Gastroesophageal sphincter (tissue), 4 donors: ENCODE data around the gene RASAL3. TPM values are rescaled to one million over a fixed set of nuclear protein-coding genes. Genes with fewer than 3 reads are reported as not detected.

ENCODE experiments used
- ATAC-seq: fragments of 150-250 bp; one replicate; pipeline ENCODE4 v1.9.1; 2016; ENCODE audit warnings: mild to moderate bottlenecking, moderate library complexity
- H3K27ac ChIP-seq, 4 donors: fragments of 200-600 bp; sonication (generic) in 3 of 4; 1 replicate in 3 of 4; 2 replicates in 1 of 4; pipeline ENCODE4 v1.5.1; 2016 to 2019
- H3K27me3 ChIP-seq: fragments of 200-600 bp; sonication (generic); one replicate; pipeline ENCODE4 v1.5.1; 2019
- H3K36me3 ChIP-seq, 2 donors: fragments of 200-600 bp; sonication (generic); one replicate each; pipeline ENCODE4 v1.5.1; 2019; ENCODE audit warnings: control low read depth in 1 of 2
- H3K4me1 ChIP-seq, 3 donors: fragments of 200-600 bp; sonication (generic); 1 replicate in 2 of 3; 2 replicates in 1 of 3; pipeline ENCODE4 v1.5.1; 2016 to 2019; ENCODE audit warnings: control low read depth in 2 of 3
- H3K4me3 ChIP-seq, 2 donors: fragments of 200-600 bp; sonication (generic); one replicate each; pipeline ENCODE4 v1.5.1; 2019; ENCODE audit warnings: mild to moderate bottlenecking in 1 of 2, moderate library complexity in 1 of 2
- H3K9me3 ChIP-seq, 3 donors: fragments of 200-600 bp; sonication (generic); one replicate each; pipeline ENCODE4 v1.5.1; 2017 to 2019; ENCODE audit warnings: control low read depth in 2 of 3
- EP300 ChIP-seq: sonication (generic); formaldehyde crosslinking; IDR thresholded peaks from one replicate; pipeline ENCODE4 v1.6.1; 2017; ENCODE audit warnings: antibody characterized with exemption, mild to moderate bottlenecking
- POLR2A ChIP-seq, 2 donors: fragments of 450-650 bp; IDR thresholded peaks; one replicate each; pipeline ENCODE4 v1.6.1; 2017; ENCODE audit warnings: antibody characterized with exemption in 2 of 2, mild to moderate bottlenecking in 2 of 2, moderate library complexity in 1 of 2
- POLR2AphosphoS5 ChIP-seq: sonication (generic); formaldehyde crosslinking; IDR thresholded peaks from one replicate; pipeline ENCODE4 v1.6.1; 2017; ENCODE audit warnings: antibody characterized with exemption
- WGBS, 2 donors: methylation state at CpG; one replicate each; pipeline ENCODE4 v1.1.5; 2018; ENCODE audit warnings: low coverage in 1 of 2; 5-methylcytosine and 5-hydroxymethylcytosine counted together
- total RNA-seq, 4 donors: library from RNA; depleted of rRNA; stranded (reverse); fragments of >200 nt; gene quantifications; one replicate each; pipeline ENCODE4 v1.1.0, GENCODE V29; 2016
- TF ChIP-seq, protein P1 (sequence below), 4 experiments: fragments of 200-600 bp in 2 of 4; fragments of 450-650 bp in 2 of 4; sonication (generic) in 1 of 4; IDR thresholded peaks; one replicate each; pipeline ENCODE4 v1.5.1; 2017 to 2019; ENCODE audit warnings: antibody characterized with exemption in 4 of 4, mild to moderate bottlenecking in 2 of 4, moderate library complexity in 2 of 4

The RASAL3 gene
- total RNA-seq, 4 donors from 2014 or later: 1.3 to 3.1 (median 2.1) TPM

- Histone ChIP-seq H3K27me3 (peaks cover 43% of the 10 kb centered on the region), H3K9me3 (no peaks in the 10 kb centered on the region), H3K36me3 (no peaks in the 10 kb centered on the region), H3K4me1 (peaks cover 0 to 52% (median 17%) of the 10 kb centered on the region in 3 donors), H3K27ac (peak overlapping the region in 3 of 4 donors; percentile 76 to 93 (median 89)), H3K4me3 (peak overlapping the region; percentile 34 to 60)
- 0 to 28% methylated on average over 2 of the region's 44 CpGs for WGBS, 2 donors
- ATAC-seq: peak; percentile 16
- TF ChIP-seq POLR2A (IDR thresholded peaks at IDR 0.05) (no peak), EP300 (no peak), POLR2AphosphoS5 (no peak)
- TF ChIP-seq, protein P1, sequence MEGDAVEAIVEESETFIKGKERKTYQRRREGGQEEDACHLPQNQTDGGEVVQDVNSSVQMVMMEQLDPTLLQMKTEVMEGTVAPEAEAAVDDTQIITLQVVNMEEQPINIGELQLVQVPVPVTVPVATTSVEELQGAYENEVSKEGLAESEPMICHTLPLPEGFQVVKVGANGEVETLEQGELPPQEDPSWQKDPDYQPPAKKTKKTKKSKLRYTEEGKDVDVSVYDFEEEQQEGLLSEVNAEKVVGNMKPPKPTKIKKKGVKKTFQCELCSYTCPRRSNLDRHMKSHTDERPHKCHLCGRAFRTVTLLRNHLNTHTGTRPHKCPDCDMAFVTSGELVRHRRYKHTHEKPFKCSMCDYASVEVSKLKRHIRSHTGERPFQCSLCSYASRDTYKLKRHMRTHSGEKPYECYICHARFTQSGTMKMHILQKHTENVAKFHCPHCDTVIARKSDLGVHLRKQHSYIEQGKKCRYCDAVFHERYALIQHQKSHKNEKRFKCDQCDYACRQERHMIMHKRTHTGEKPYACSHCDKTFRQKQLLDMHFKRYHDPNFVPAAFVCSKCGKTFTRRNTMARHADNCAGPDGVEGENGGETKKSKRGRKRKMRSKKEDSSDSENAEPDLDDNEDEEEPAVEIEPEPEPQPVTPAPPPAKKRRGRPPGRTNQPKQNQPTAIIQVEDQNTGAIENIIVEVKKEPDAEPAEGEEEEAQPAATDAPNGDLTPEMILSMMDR (IDR thresholded peaks at IDR 0.05): peak in 3 of 4 experiments; percentile 54 to 60 (median 57)
These were observed 11.2 kb downstream of the RASAL3 start for GRCh38 chr19:15453091-15453578.

- TF ChIP-seq POLR2AphosphoS5 (peak; percentile 55), POLR2A (IDR thresholded peaks at IDR 0.05) (peak; percentile 31 to 51), EP300 (no peak)
- 0 to 19% methylated on average over 3 to 4 of the region's 37 CpGs for WGBS, 2 donors
- ATAC-seq: peak; percentile 76
- H3K4me1 ChIP-seq: peaks cover 0 to 47% (median 13%) of the 10 kb centered on the region in 3 donors
- peak overlapping the region; percentile 34 to 60 for H3K4me3 ChIP-seq
- peaks cover 0 to 7% of the 10 kb centered on the region in 2 donors for H3K36me3 ChIP-seq
- H3K9me3 ChIP-seq: no peaks in the 10 kb centered on the region
- peak overlapping the region in 3 of 4 donors; percentile 76 to 93 (median 89) for H3K27ac ChIP-seq
- H3K27me3 ChIP-seq: peaks cover 35% of the 10 kb centered on the region
These were observed 12.0 kb downstream of the RASAL3 start for GRCh38 chr19:15452111-15453047.

DNA sequence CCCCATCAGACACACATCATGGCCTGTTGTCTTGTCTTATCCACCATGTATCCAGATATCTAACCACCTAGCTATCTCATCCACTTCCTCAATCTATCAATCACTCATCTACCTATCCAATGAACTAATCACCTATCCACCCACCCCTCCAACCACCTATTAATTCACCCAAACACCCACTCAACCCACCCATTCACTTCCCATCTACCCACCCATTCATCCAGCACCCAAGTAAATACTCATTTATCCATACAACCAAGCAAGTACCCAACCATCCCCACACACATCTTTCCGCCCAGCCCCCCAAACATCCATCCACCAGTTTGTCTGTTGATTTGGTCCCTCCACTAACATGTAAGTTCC, 13.8 kb downstream of the RASAL3 start:
- peaks cover 16% of the 10 kb centered on the region for H3K27me3 ChIP-seq
- H3K4me1 ChIP-seq: peaks cover 0 to 51% (median 7%) of the 10 kb centered on the region in 3 donors
- H3K4me3 ChIP-seq: no peak overlapping the region
- no peaks in the 10 kb centered on the region for H3K9me3 ChIP-seq
- TF ChIP-seq EP300: no peak
- TF ChIP-seq, protein P1 (IDR thresholded peaks at IDR 0.05): no peak
- no peak for TF ChIP-seq POLR2AphosphoS5
- TF ChIP-seq POLR2A (IDR thresholded peaks at IDR 0.05): no peak
- no peak for ATAC-seq
- 75 to 90% methylated on average over 1 of the region's 1 CpG for WGBS, 2 donors
- H3K36me3 ChIP-seq: peaks cover 0 to 23% of the 10 kb centered on the region in 2 donors
- H3K27ac ChIP-seq: peak overlapping the region; percentile 25 to 93 (median 90)

DNA sequence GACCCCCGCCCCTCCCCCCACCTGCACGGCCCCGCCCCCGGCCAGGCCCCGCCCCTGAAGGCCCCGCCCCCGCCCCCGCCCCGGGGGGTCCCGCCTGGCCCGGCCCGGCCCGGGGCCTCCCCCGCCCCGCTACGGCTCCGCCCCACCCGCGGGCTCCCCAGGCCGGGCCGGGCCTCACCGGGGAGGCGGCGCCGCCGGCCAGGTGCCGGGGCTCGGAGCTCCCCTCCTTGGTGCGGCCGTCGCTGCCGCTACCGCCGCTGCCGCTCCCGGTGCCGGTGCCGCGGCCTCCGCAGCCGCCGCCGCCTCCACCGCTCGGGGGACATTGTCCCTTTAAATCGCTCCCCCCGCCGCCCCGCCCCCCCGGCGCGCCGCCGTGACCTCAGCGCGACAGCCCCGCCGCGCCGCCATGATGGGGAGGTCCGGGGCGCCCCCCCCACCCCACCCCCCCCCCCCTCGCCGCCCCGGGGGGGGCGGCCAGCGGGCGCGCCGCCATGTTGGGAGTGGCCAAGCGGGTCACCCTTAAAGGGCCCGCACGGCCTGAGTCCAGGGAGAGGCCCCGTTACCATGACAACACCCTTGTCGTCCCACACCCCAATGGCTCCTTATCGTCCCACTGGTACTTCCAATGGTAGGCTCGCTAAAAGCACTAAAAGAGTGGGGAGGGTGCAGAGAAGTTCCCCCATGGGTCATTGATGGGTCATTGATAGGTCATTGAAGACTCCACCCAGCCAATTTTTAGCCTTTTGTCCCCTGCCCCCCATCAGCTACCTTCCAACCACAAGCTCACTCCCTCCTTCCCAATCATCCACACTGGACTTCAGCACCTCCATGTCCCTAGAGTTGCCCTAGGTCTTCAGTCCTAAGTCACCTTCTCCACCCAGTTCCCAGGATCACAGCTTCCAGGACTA, 14.5 kb downstream of the RASAL3 start, which contains the start of gene WIZ:
TSS of gene WIZ (minus strand) at position 337 of the 908 bp plus-strand sequence. CDS start 1,649 bp downstream, outside the sequence.
- H3K9me3 ChIP-seq: no peaks in the 10 kb centered on the region
- H3K4me3 ChIP-seq: peak within 1 kb of the TSS; percentile 45 to 82
- WGBS, 2 donors: 0% methylated on average over 2 of the region's 77 CpGs; no CpG with 5 or more reads in 1 of the 2 donors
- H3K27ac ChIP-seq: peak within 1 kb of the TSS; percentile 25 to 93 (median 90)
- ATAC-seq: peak; percentile 72
- H3K27me3 ChIP-seq: peaks cover 10% of the 10 kb centered on the region
- H3K36me3 ChIP-seq: peaks cover 0 to 29% of the 10 kb centered on the region in 2 donors
- peaks cover 0 to 57% (median 7%) of the 10 kb centered on the region in 3 donors for H3K4me1 ChIP-seq
- TF ChIP-seq POLR2A (IDR thresholded peaks at IDR 0.05): no peak
- TF ChIP-seq POLR2AphosphoS5: no peak
- no peak for TF ChIP-seq EP300
- TF ChIP-seq, protein P1 (IDR thresholded peaks at IDR 0.05): no peak
